C4-2B (cell line): Measurements from ENCODE around the gene DPP6.

ENCODE experiments used
- CTCF ChIP-seq: fragments of 450-650 bp; conservative IDR thresholded peaks from 2 replicates; pipeline ENCODE4 v1.5.1; 2017; ENCODE audit warnings: mild to moderate bottlenecking
- ZFX ChIP-seq: fragments of 450-650 bp; IDR thresholded peaks from 2 replicates; pipeline ENCODE4 v1.6.1; 2017

GRCh38 chr7:154844499-154844898, 792.3 kb downstream of the DPP6 start:
- TF ChIP-seq CTCF (no peak), ZFX (no peak)
